ENCODE data around the gene ZNF783.

DNA sequence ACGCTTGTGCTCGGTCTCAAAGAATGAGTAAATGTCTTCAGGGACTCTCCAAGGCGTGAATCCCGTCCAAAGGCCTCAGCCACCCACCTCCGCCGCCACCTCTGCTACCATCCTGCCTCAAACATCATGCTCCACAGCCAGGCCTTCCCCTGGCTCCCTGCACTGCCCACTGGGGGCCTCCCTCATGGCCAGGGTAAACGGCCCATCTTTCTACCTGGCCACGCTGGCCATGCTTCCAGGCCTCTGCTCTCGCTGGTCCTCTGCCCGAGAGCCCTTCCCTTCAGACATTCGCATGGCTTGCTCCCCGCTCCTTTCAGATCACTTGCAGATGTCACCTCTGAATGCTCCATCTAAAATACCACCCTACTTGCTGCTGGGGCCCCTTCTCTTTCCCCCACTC is 40.2 kb downstream of the ZNF783 start:
- TF ChIP-seq EZH2 (IDR thresholded peaks at IDR 0.05; ENCODE audit: low read depth), result no peak
- TF ChIP-seq, protein P1, sequence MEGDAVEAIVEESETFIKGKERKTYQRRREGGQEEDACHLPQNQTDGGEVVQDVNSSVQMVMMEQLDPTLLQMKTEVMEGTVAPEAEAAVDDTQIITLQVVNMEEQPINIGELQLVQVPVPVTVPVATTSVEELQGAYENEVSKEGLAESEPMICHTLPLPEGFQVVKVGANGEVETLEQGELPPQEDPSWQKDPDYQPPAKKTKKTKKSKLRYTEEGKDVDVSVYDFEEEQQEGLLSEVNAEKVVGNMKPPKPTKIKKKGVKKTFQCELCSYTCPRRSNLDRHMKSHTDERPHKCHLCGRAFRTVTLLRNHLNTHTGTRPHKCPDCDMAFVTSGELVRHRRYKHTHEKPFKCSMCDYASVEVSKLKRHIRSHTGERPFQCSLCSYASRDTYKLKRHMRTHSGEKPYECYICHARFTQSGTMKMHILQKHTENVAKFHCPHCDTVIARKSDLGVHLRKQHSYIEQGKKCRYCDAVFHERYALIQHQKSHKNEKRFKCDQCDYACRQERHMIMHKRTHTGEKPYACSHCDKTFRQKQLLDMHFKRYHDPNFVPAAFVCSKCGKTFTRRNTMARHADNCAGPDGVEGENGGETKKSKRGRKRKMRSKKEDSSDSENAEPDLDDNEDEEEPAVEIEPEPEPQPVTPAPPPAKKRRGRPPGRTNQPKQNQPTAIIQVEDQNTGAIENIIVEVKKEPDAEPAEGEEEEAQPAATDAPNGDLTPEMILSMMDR (conservative IDR thresholded peaks at IDR 0.05), result no peak

Measured in PC-9 (cell line).